HCT116 (cell line): ENCODE data around the gene PACRG. TPM values are rescaled to one million over a fixed set of nuclear protein-coding genes. Genes with fewer than 3 reads are reported as not detected.

Experiments
- ATAC-seq: fragments of 200-7000 bp; cut with Tn5 transposase; 2 replicates; pipeline ENCODE4 v1.9.1; 2020; ENCODE audit warnings: mild to moderate bottlenecking, moderate library complexity
- BruUV-seq: library from RNA; stranded (reverse); fragments of 400-500 nt; replicated peaks from 2 replicates; lab custom pipeline; 2021; lab: Mats Ljungman, UMichigan
- CTCF ChIA-PET: fragments of 300-600 bp; sonication (Branson Sonifier 250); formaldehyde crosslinking; loops from one replicate; lab custom pipeline; 2021; ENCODE audit warnings: antibody characterized with exemption; lab: Charles Lee
- POLR2A ChIA-PET: fragments of 300-600, 350-600 bp; sonication (Branson Sonifier 250); formaldehyde crosslinking; loops from one replicate; lab custom pipeline; 2021; ENCODE audit warnings: antibody characterized with exemption; lab: Charles Lee
- RAD21 ChIA-PET, 2 experiments: fragments of 300-600 bp; sonication (Branson Sonifier 250); formaldehyde crosslinking; loops; one replicate each; lab custom pipeline; 2023; ENCODE audit warnings: low total read pairs in 2 of 2; ENCODE audit not compliant: uncharacterized antibody in 2 of 2, unreplicated experiment in 2 of 2, low non-redundant PET in 1 of 2; lab: Charles Lee
- DNase-seq: peaks from one replicate; pipeline ENCODE4 v3.0.0-alpha.2; 2010; ENCODE audit warnings: low read depth, low spot score
- H2AFZ ChIP-seq: fragments of 200-600 bp; shearing (Covaris generic), sonication (generic); 2 replicates; pipeline ENCODE4 v1.6.1; 2017; ENCODE audit warnings: low read depth, mixed run types, mixed read lengths, antibody characterized with exemption, low read length; ENCODE audit not compliant: poor library complexity, severe bottlenecking
- H3K27ac ChIP-seq: 2 replicates; pipeline ENCODE4 v1.5.1; 2012; ENCODE audit warnings: low read depth, low read length
- H3K27me3 ChIP-seq: fragments of 200-600 bp; sonication (generic); 2 replicates; pipeline ENCODE4 v1.6.1; 2016; ENCODE audit warnings: mixed run types, low read length, mixed read lengths; ENCODE audit not compliant: insufficient read depth
- H3K36me3 ChIP-seq, 2 experiments: fragments of 200-500 bp in 1 of 2; fragments of 200-600 bp in 1 of 2; sonication (Bioruptor generic) in 1 of 2; sonication (generic) in 1 of 2; 2 replicates each; pipeline versions ENCODE4 v1.5.1 to v1.6.1; 2014 to 2016; ENCODE audit warnings: low read length in 2 of 2, inconsistent platforms in 1 of 2, mixed read lengths in 1 of 2, mixed run types in 1 of 2; ENCODE audit not compliant: insufficient read depth in 2 of 2, control insufficient read depth in 1 of 2
- H3K4me1 ChIP-seq, 2 experiments: fragments of 200-600 bp in 1 of 2; sonication (generic) in 1 of 2; 2 replicates each; pipeline versions ENCODE4 v1.5.1 to v1.6.1; 2012 to 2017; ENCODE audit warnings: low read length in 2 of 2, inconsistent platforms in 1 of 2, mild to moderate bottlenecking in 1 of 2, mixed read lengths in 1 of 2, mixed run types in 1 of 2, moderate library complexity in 1 of 2; ENCODE audit not compliant: insufficient read depth in 2 of 2, control insufficient read depth in 1 of 2
- H3K4me2 ChIP-seq: fragments of 200-600 bp; sonication (generic); 2 replicates; pipeline ENCODE4 v1.6.1; 2017; ENCODE audit warnings: mixed run types, low read length, mixed read lengths
- H3K4me3 ChIP-seq, 2 experiments: fragments of 200-600 bp in 1 of 2; sonication (generic) in 1 of 2; replicated peaks in 1 of 2; 2 replicates each; pipeline ENCODE4 v1.5.1; 2011 to 2016; ENCODE audit warnings: low read length in 2 of 2, control low read depth in 1 of 2, low read depth in 1 of 2, mild to moderate bottlenecking in 1 of 2, mixed read lengths in 1 of 2, mixed run types in 1 of 2
- H3K79me2 ChIP-seq: fragments of 200-600 bp; sonication (generic); 2 replicates; pipeline ENCODE4 v1.6.1; 2017; ENCODE audit warnings: mild to moderate bottlenecking, mixed run types, low read length, moderate library complexity, mixed read lengths; ENCODE audit not compliant: insufficient read depth
- H3K9ac ChIP-seq: fragments of 200-600 bp; sonication (generic); 2 replicates; pipeline ENCODE4 v1.6.1; 2016; ENCODE audit warnings: low read length, mixed read lengths
- H3K9me2 ChIP-seq: fragments of 200-600 bp; sonication (generic), shearing (Covaris generic); 2 replicates; pipeline ENCODE4 v1.6.1; 2017; ENCODE audit warnings: mixed run types, mild to moderate bottlenecking, moderate library complexity; ENCODE audit not compliant: insufficient read depth
- H3K9me3 ChIP-seq, 2 experiments: fragments of 200-500 bp in 1 of 2; fragments of 200-600 bp in 1 of 2; sonication (Bioruptor generic) in 1 of 2; sonication (generic) in 1 of 2; 2 replicates each; pipeline ENCODE4 v1.6.1; 2014 to 2017; ENCODE audit warnings: low read length in 2 of 2, mixed read lengths in 2 of 2, inconsistent platforms in 1 of 2, low read depth in 1 of 2, mild to moderate bottlenecking in 1 of 2, mixed run types in 1 of 2, moderate library complexity in 1 of 2; ENCODE audit not compliant: control insufficient read depth in 1 of 2, insufficient read depth in 1 of 2
- H4K20me1 ChIP-seq: fragments of 200-600 bp; sonication (generic), shearing (Covaris generic); 2 replicates; pipeline ENCODE4 v1.6.1; 2017; ENCODE audit warnings: mixed run types, mild to moderate bottlenecking, moderate library complexity; ENCODE audit not compliant: insufficient read depth
- CBX3 ChIP-seq: IDR thresholded peaks from 2 replicates; pipeline ENCODE4 v1.6.1; 2012; ENCODE audit warnings: low read depth
- CEBPB ChIP-seq: IDR thresholded peaks from 2 replicates; pipeline ENCODE4 v1.6.1; 2012; ENCODE audit warnings: low read depth
- EGR1 ChIP-seq: IDR thresholded peaks from 2 replicates; pipeline ENCODE4 v1.6.1; 2012; ENCODE audit warnings: low read depth
- FOSL1 ChIP-seq: IDR thresholded peaks from 2 replicates; pipeline ENCODE4 v1.6.1; 2012; ENCODE audit warnings: low read depth
- JUND ChIP-seq: IDR thresholded peaks from 2 replicates; pipeline ENCODE4 v1.6.1; 2012
- RAD21 ChIP-seq: IDR thresholded peaks from 2 replicates; pipeline ENCODE4 v1.6.1; 2012; ENCODE audit warnings: low read depth, mild to moderate bottlenecking
- SIN3A ChIP-seq: IDR thresholded peaks from 2 replicates; pipeline ENCODE4 v1.6.1; 2012; ENCODE audit warnings: low read depth
- SRF ChIP-seq: IDR thresholded peaks from 2 replicates; pipeline ENCODE4 v1.6.1; 2012; ENCODE audit warnings: low read depth
- YY1 ChIP-seq: IDR thresholded peaks from 2 replicates; pipeline ENCODE4 v1.6.1; 2011; ENCODE audit warnings: low read length, low read depth, moderate library complexity, mild to moderate bottlenecking; ENCODE audit not compliant: insufficient replicate concordance; ENCODE audit errors: extremely low read depth
- ZBTB33 ChIP-seq: IDR thresholded peaks from 2 replicates; pipeline ENCODE4 v1.6.1; 2011; ENCODE audit warnings: mild to moderate bottlenecking, low read length, moderate library complexity; ENCODE audit not compliant: insufficient replicate concordance; ENCODE audit errors: extremely low read depth
- ZFX ChIP-seq: fragments of 450-650 bp; IDR thresholded peaks from 2 replicates; pipeline ENCODE4 v1.6.1; 2017
- intact Hi-C: fragments of 100-400 bp; cut with micrococcal nuclease; formaldehyde crosslinking; loops from 2 replicates; pipeline ENCODE4 v1.10.0; 2022
- total RNA-seq: library from RNA; stranded (reverse); gene quantifications from one replicate; pipeline ENCODE4 v1.2.1, GENCODE V29; 2021; ENCODE audit not compliant: unreplicated experiment
- TF ChIP-seq, protein P1 (sequence below): IDR thresholded peaks from 2 replicates; pipeline ENCODE4 v1.6.1; 2012
- TF ChIP-seq, protein P2 (sequence below): IDR thresholded peaks from 2 replicates; pipeline ENCODE4 v1.6.1; 2012; ENCODE audit warnings: low read depth

The PACRG gene
- total RNA-seq, 1 experiment from 2014 or later: 0.71 TPM

GRCh38 chr6:163288066-163288465 is 560.3 kb downstream of the PACRG start:
- ATAC-seq (no peak), DNase-seq (no peak)
- RAD21 ChIA-PET: no interaction called here
- no peaks in the 10 kb centered on the region for H3K36me3 ChIP-seq
- H3K27ac ChIP-seq: no peak overlapping the region
- H3K79me2 ChIP-seq: no peaks in the 10 kb centered on the region
- intact Hi-C loops: no loop called here
- CTCF ChIA-PET: no interaction called here
- no peak overlapping the region for H3K9ac ChIP-seq
- POLR2A ChIA-PET: no interaction called here
- H3K4me2 ChIP-seq: no peak overlapping the region
- H3K9me3 ChIP-seq: no peaks in the 10 kb centered on the region
- no peak overlapping the region for H2AFZ ChIP-seq
- no peaks in the 10 kb centered on the region for H3K27me3 ChIP-seq
- no peak for TF ChIP-seq SRF
- no peak for TF ChIP-seq FOSL1
- TF ChIP-seq, protein P1, sequence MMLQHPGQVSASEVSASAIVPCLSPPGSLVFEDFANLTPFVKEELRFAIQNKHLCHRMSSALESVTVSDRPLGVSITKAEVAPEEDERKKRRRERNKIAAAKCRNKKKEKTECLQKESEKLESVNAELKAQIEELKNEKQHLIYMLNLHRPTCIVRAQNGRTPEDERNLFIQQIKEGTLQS: no peak
- no peak for TF ChIP-seq CEBPB
- TF ChIP-seq EGR1: no peak
- TF ChIP-seq ZFX: no peak
- TF ChIP-seq ZBTB33: no peak
- TF ChIP-seq SIN3A: no peak
- no peak for TF ChIP-seq CBX3
- no peak for TF ChIP-seq YY1
- TF ChIP-seq, protein P2, sequence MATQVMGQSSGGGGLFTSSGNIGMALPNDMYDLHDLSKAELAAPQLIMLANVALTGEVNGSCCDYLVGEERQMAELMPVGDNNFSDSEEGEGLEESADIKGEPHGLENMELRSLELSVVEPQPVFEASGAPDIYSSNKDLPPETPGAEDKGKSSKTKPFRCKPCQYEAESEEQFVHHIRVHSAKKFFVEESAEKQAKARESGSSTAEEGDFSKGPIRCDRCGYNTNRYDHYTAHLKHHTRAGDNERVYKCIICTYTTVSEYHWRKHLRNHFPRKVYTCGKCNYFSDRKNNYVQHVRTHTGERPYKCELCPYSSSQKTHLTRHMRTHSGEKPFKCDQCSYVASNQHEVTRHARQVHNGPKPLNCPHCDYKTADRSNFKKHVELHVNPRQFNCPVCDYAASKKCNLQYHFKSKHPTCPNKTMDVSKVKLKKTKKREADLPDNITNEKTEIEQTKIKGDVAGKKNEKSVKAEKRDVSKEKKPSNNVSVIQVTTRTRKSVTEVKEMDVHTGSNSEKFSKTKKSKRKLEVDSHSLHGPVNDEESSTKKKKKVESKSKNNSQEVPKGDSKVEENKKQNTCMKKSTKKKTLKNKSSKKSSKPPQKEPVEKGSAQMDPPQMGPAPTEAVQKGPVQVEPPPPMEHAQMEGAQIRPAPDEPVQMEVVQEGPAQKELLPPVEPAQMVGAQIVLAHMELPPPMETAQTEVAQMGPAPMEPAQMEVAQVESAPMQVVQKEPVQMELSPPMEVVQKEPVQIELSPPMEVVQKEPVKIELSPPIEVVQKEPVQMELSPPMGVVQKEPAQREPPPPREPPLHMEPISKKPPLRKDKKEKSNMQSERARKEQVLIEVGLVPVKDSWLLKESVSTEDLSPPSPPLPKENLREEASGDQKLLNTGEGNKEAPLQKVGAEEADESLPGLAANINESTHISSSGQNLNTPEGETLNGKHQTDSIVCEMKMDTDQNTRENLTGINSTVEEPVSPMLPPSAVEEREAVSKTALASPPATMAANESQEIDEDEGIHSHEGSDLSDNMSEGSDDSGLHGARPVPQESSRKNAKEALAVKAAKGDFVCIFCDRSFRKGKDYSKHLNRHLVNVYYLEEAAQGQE: no peak
- TF ChIP-seq RAD21: no peak
- no peak for TF ChIP-seq JUND
- no TSS peak for BruUV-seq
- no peaks in the 10 kb centered on the region for H3K4me1 ChIP-seq
- H4K20me1 ChIP-seq: no peaks in the 10 kb centered on the region
- H3K9me2 ChIP-seq: no peaks in the 10 kb centered on the region
- no peak overlapping the region for H3K4me3 ChIP-seq
